Measurements from ENCODE around the gene B3GNT7.

GRCh38 chr2:231386446-231386845 is 9.1 kb upstream of the B3GNT7 start:
- TF ChIP-seq CTCF (IDR thresholded peaks at IDR 0.05; ENCODE audit: low read depth, low read length, poor library complexity, severe bottlenecking) (no peak), EZH2phosphoT487 (IDR thresholded peaks at IDR 0.05; ENCODE audit: borderline replicate concordance, low read length) (no peak)
